ENCODE measurements around the gene FAM98C. TPM values are rescaled to one million over a fixed set of nuclear protein-coding genes. Genes with fewer than 3 reads are reported as not detected.
A peak's percentile ranks its signal among the peaks of the same experiment; 100 is the strongest.

FAM98C gene
- polyA plus RNA-seq, 10 donors, result 5.6 to 11.1 (median 8.6) TPM

DNA sequence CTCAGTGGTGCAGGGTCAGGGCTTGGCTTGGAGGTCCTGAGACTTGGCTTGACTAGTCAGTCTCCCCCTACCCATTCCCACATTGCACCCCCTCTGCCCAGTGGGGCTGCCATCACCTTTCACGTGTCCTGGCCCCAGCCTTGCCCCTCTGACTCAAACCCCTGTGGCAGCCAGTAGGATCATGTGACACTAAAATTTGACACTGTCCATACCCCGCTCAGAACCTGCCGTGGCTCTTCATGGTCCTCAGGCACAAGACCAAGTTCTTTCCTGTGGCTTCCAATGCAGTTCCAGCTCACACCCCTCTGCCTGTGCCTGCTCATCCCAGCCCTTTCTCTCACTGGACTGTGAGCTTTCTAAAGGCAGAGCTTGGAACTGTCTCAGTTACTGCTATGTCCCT lies 26.3 kb upstream of the FAM98C start:
- no peak for DNase-seq

- DNase-seq, result no peak
Measured at GRCh38 chr19:38377052-38377451, 25.8 kb upstream of the FAM98C start.

DNA sequence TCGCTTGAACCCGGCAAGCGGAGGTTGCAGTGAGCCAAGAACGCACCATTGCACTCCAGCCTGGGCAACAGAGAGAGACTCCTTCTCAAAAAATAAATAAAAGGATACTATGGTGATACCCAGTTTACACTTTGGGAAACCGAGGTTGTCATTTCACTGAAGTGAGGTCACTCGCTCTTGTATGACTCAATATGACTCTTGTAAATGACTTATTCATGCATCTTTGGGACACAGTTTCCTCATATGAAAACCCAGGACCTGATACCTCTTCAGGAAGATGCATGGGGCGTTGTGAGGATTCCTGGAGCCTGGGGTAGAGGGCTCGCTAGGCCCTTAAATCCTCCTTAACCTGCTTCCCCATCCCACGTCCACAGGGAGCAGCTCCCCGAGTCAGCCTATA lies 24.0 kb upstream of the FAM98C start:
- no peak for DNase-seq

DNA sequence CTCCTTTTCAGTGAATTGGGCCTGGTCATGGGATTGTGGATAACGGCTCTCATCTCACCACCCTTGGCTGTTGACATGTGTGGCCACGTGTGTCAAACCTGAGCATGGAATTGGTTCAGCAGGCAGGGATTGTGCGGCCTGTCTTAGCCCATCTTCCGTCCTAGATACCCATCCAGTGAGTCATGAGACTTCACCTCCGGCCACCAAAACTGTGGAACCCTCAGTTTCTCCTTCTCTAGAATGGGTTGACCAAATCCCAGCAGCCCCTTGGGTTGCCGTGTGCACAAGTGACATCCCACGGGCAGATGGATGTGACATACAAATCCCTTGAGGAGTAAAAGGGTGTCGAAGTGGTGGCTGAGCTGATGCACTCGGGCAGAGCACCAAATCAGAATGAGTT lies 21.8 kb upstream of the FAM98C start:
- DNase-seq, result no peak

GRCh38 chr19:38383184-38383583 lies 19.7 kb upstream of the FAM98C start:
- DNase-seq, result no peak

- no peak for DNase-seq
Measured at GRCh38 chr19:38383743-38384142, 19.1 kb upstream of the FAM98C start.

DNA sequence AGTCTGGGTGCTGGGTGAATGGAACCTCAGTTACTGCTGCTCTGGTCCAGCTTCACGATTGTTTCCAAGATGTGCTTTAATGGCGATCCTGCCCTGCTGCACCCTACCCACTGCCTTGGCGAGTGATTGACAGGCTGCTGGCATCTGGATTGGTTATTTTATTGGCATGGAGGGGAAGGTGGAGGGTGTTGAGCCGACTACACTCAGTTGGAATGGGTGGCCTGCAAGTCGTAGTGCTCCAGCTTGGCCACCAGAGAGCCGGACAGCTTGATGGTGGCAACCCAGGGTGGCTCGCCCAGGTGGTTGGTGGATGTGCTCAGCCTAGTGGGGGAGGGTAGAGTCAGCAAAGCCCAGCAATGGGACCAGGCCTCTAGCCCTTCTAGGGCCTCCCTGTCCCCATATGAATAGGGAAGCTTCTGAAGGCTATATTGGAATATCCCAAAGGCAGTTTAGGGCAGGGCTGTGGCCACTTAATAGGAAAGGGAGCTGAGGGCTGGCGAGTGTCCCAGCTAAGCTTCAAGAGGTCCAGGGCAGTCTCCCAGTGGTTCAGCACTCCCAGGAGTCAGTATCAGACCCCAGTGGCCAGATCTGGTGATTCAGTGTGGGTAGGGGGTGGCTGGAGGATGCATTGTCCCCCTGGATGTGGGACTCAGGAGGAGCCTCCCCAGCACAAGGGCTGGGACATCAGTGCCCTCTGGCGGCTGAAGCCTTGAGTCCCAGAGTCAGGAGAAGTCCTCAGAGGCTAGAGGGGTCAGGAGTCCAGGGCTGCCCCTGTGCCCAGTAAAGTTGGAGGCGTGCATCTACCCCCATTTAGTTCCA lies 18.5 kb upstream of the FAM98C start:
- peak in 1 of 3 donors; percentile 31 for DNase-seq

- DNase-seq, result no peak
Measured at GRCh38 chr19:38385057-38385803, 17.7 kb upstream of the FAM98C start.

DNA sequence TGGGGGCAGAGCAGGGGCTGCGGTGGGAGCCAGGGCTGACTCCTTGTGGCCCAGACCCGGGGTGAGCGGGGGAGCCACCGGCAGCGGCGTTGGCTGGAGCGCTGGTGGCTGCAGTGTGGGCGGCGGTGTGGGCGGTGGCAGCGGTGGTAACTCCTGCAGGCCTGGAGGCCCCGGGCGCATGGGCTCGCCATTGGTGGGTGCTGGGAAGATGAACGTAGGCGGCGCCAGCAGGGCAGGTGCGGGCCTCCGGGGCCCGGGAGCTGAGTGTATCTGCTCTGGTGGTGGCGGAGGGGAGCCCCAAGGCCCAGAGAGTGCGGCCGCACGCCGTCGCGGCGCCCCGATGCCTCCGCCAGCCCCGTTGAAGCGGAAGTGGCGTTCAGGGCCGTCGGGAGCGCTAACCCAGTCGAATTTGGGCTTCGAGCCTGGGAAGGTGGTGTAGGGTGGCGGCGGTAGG lies 17.1 kb upstream of the FAM98C start:
- no peak for DNase-seq

GRCh38 chr19:38386300-38386970 lies 16.5 kb upstream of the FAM98C start:
- peak in 1 of 3 donors; percentile 31 for DNase-seq

DNA sequence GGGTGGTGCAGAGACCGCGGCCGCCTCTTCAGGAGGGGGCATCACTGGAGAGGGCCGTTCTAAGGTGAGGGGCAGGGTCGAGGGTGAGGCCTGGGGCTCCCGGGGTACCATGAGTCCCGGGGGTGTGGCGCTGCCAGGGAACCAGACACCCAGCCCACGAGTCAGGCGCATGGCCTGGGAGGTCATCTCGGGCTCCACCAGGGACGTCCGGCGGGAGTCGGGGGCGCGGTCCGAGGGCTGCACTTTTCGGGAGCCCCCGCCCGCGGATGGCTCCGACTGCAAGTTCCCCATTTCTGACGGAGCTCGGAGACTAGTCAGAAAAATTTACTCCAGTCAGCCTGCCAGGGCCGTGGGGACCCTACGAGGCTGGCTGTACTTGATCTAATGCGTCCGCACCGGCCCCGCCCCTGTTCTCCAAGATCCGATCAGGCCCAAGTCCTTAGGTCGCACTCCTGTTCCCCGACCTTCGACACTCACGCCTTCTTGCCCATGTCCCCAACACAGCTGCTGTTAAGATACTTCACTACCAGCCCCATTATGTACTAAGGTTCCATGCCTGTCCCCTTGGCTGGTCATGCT lies 15.8 kb upstream of the FAM98C start:
- DNase-seq, result peak in 1 of 3 donors; percentile 34

GRCh38 chr19:38387550-38388348 lies 15.1 kb upstream of the FAM98C start, which contains the start of gene GGN:
Gene GGN, minus strand, starts transcription at chr19:38388034. Its CDS starts 773 bp downstream, at chr19:38387261.
- DNase-seq, result peak; percentile 44 to 83 (median 70)

DNA sequence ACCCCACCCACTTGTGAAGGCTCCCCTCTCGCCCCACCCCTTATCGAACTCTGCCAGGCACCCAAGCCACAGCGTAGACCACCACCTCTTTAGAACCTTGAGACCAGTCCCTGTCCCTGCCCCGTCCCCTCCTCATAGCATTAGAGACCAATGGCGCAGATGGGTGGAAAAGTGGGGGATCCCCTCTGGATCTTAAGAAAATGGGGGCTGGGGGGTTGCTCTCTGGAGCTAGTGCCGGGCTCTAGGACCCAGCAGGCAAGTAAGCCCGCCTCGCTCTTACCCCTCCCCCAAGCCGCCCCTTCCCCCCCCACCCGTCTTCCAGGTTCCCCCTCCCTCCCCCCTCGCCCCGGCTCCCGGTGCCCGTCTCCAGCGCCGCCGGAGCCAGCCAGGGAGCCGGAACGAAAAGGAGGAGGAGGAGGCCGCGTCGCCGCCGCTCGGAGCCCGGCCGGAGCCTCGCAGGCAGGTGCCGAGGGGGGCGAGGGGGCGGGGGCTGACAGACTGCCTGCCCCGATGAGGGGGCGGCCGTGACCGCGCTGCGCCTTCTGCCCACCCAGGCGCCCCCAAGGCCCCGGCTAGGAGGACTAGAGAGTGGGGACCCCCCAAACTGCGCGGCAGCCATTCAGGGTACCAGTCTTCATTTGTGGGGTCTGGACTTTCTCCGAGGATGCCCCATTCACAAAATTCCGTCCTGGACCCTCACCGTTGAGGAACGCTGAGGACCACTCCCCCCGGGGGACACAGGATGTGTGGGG lies 14.4 kb upstream of the FAM98C start, which contains the start of gene SPRED3:
Gene SPRED3, plus strand, starts transcription at position 349 of the 752 bp plus-strand sequence. CDS start 1,606 bp downstream, outside the sequence.
- DNase-seq, result peak in 1 of 3 donors; percentile 27

- DNase-seq, result peak in 2 of 3 donors; percentile 26 to 52
Measured at GRCh38 chr19:38389101-38389925, 13.6 kb upstream of the FAM98C start.

DNA sequence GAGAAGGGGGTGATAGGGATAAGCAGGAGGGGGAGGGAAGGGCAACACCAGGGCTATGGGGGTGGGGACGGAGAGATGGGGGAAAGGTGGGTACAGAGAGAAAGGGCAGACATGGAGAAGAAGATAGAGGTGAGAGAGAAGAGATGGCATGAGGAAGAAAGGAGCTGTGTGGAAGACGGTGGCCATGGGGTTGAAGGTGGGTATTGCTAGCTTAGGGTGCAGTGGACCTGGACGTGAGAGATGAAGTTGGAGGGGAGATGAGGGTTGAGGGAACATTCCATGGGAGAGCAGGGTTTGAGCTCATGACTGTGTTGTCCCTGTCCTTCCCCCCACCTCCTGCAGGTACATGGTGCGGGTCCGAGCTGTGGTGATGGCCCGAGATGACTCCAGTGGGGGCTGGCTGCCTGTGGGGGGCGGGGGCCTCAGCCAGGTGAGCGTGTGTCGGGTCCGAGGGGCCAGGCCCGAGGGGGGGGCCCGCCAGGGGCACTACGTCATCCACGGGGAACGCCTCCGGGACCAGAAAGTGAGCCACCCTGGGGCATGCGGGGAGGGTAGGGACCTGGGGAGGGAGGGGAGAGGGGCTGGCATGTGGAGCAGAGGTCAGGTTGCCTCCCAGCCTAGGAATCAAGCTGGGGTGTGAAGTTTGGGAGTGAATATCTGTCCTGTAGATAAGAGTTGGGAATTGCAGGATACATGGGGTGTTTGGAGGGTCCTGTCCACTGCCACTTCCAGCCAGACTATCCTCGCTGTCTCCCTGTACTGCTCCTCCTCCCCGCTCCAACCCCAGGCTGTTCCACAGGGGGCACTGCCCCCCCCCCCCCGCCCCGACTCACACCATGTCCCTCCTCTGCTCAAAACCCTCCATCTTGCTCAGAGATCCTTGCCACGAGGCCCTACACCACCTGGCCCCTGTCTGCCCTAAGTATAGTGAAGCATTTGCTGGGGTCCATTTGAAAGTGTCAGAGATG lies 12.7 kb upstream of the FAM98C start:
- DNase-seq, result no peak

DNA sequence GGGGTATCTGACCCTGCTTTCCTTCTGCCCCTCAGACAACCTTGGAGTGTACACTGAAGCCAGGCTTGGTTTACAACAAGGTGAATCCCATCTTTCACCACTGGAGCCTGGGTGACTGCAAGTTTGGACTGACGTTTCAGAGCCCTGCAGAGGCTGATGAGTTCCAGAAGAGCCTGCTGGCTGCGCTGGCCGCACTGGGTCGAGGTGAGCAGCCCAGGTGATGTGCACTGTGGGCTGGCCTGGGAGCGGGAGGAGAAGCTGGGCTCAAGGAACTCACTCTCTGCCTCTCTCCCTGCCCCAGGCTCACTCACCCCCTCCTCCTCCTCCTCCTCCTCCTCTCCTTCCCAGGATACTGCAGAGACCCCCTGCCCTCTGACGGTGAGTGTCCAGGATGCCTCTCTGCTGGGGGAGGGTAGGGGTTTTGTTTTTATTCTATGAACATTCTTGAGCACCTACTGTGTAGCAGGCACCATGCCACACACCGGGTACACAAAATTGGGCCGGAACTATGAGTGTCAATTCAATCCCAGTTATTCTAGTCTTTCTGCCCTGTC lies 10.9 kb upstream of the FAM98C start:
- DNase-seq, result no peak

DNA sequence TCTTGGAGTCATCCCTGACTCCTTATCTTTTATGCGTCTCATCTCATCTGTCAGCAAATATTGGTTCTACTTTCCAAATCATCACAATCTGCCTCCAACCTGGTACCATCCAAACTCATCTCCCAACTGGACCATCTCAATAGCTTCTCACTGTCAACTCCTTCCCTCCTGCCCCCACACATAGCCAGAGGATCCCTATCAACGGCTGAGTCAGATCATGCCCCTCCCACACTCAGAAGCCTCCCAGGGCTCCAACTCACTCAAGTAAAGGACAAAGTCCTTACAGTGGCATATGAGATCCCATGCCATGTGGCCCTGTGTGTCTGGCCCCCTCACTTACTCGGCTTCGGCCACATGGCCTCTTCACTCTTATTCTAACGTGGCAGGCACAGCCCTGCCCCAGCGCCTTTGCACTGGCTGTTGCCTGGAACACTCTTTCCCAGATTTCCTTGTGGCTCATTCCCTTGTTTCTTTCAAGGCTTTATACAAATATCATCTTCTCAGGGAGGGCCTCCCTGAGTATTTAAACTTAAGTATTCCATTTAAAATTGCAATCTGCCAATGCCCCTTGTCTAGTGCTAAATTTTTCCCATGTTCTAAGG lies 10.1 kb upstream of the FAM98C start:
- no peak for DNase-seq

All from muscle of back (tissue), 11 donors.